GM18517 (cell line): Measurements from ENCODE around the gene MGAT5.
A peak's percentile ranks its signal among the peaks of the same experiment; 100 is the strongest.

ENCODE experiments used
- ATAC-seq: cut with Tn5 transposase; IDR thresholded peaks from one replicate; pipeline ENCODE4 v1.9.1; 2021; ENCODE audit warnings: mild to moderate bottlenecking, moderate library complexity; ENCODE audit not compliant: unreplicated experiment

The MGAT5 gene

GRCh38 chr2:134253804-134254203, at the start of gene MGAT5:
Gene MGAT5, plus strand, starts transcription at chr2:134254072. Its CDS starts 332 bp downstream, at chr2:134254404.
- no peak for ATAC-seq

GRCh38 chr2:134205087-134205486, 48.8 kb upstream of the MGAT5 start:
- ATAC-seq: no peak

- no peak for ATAC-seq
These were observed 47.8 kb upstream of the MGAT5 start for GRCh38 chr2:134206031-134206430.

GRCh38 chr2:134206573-134206972, 47.3 kb upstream of the MGAT5 start:
- no peak for ATAC-seq

GRCh38 chr2:134207589-134208209, 46.2 kb upstream of the MGAT5 start:
- no peak for ATAC-seq

DNA sequence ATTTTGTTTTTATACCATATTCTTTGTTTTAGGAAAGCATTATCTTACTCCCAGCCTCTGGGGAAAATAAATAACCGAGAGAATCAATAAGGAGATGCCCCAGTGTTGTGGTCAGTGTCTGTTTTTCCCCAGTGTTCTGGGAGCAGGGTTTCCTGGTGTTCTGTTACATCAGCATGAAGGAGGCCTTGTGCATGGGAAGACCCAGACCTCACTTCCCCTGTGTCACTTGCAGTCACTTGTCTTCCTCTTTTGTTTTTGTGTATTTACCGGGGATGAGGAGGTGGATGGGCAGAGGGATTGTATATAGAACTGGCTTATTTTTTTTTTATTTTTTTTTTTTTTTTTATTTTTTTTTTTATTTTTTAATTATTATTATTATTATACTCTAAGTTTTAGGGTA, 45.0 kb upstream of the MGAT5 start:
- no peak for ATAC-seq

- no peak for ATAC-seq
These were observed 41.1 kb upstream of the MGAT5 start for GRCh38 chr2:134212746-134213145.

DNA sequence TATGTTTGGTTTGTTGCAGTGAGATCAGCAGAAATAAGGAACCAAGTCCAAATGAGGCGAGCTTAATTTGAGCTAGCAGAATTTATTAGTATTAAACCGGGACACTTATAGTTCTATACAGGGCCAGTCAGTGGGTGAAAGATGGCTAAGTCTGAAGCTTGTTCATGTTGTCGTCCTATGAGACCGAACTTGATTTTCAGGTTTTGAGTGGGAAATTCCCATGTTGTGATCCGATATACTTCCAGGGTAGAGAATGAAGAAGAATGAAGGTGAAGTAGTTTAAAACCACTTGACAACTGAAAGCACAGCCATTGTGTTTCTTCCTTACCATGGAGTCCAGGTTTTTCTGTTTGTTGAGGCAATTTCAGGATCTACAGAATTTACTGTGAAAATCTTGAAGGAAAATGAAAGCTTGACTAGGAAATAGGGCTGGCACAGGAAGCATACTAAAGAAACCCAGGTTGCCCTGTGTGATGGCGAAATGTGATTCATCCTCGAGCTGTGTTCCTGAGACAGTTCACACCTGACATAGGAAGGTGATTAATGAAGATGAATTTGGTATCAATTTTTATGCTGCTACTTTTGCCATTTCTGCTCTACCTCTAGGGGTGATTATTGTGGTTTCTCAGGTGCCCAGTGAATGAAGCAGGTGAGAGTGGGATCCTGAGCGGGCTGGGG, 37.6 kb upstream of the MGAT5 start:
- no peak for ATAC-seq

DNA sequence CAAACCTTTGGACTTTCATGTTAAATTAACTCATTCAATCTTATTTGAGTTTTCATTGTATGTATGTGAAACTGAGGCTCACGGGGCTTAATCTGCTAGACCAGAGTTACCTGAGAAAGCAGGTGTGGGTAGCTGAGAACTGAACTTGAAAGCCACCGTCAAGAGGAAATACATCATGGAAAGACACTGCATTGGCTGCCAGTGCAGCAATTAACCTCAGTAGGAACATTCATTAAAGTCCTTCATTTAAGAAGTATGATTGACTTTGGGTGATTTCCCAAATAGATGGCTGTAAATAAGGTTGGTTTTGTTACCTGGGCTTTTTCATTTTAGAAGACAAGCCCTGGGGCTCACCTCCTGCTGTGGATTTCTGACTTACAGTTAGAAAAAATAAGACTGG, 36.5 kb upstream of the MGAT5 start:
- no peak for ATAC-seq

DNA sequence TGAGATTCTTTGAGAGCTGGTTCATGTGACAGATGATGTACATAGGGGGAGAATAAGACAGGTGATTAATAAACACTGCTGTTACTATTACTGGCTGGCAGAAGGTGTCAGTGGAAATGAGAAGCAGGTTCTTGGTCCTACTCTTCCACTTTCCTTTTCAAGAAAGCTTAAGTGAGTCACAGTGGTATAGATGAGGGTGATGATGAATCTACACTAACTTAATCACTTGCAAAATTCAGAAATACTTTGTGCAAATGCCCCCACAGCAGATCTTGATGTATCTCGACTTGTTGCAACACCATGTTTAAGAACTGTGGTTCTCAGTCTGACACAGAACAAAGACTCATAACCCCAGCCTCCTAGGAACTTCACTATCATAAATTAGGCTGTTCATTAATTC, 35.9 kb upstream of the MGAT5 start:
- ATAC-seq: peak; percentile 83

GRCh38 chr2:134218414-134218813, 35.5 kb upstream of the MGAT5 start:
- ATAC-seq: no peak

DNA sequence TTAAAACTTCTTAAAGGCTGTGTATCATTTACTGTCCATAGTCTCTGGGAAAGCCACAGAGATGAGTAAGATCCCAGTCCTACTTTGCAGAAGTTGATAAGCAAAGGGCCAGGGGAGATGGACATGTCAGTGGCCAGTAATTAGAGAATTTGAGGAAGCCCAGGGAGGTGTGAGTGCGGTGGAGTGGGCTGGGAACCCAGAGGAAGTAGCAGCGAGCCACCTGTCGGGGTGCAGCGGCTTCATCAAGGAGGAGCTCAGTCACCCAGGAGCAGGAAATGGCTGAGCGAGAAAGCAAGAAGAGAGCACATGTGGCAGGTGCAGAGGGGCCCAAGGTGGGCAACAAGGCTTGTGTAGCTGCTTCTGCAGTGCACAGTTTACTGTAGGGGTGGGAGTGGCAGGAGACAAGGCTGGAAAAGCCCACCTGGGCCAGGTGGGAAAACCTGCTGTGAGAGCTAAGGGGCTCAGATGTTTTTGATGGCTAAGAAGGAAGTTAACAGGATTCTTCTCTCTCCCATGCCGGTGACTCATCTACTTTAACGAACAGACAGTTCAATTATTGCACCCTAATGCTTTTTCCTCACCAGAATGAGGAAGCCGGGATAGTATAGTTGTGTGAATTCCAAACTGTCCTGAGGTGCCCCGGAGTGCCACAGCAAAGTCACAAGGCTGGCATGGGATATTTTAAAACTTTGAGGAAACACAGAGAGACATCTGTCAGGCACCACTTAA, 34.8 kb upstream of the MGAT5 start:
- ATAC-seq: peak; percentile 51

- ATAC-seq: no peak
These were observed 33.4 kb upstream of the MGAT5 start for GRCh38 chr2:134220344-134220974.

DNA sequence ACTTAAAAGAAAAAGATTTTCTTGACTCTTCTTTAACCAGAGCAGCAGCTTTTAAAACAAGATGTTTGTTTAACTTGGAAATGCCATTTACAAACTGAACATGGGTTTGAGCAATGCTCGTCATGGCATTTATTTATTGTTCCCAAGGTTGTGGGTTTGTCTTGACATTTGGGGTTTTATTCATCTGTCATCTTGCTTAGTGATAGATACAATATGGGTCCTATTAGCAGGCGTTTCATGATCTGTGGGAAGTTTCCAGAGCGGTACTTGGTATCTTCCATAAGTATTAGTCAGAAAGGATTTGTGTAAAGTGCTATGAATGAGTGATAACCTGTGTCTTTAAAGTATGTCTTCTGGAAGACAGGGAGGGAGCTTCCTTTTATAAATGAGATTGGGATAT, 29.9 kb upstream of the MGAT5 start:
- ATAC-seq: no peak

DNA sequence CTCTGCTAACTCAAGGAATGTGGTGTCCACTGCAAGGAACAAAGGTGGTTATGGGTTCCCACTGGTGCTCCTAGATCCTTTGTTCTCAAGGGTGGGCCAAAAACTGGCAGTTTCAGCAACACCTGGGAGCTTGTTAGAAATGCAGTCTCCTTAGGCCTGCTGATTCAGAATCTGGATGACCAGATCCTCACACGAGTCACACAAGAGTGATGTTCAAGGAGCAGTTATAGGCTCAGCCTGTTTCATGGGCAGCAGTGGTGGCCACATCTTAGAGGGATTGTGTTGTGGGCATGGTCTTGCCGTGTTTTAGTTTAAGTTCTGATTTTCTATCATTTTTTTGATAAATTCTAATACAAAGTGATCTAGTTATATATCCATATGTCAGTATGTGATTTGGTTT, 28.7 kb upstream of the MGAT5 start:
- ATAC-seq: no peak

GRCh38 chr2:134225841-134226240, 28.0 kb upstream of the MGAT5 start:
- no peak for ATAC-seq

DNA sequence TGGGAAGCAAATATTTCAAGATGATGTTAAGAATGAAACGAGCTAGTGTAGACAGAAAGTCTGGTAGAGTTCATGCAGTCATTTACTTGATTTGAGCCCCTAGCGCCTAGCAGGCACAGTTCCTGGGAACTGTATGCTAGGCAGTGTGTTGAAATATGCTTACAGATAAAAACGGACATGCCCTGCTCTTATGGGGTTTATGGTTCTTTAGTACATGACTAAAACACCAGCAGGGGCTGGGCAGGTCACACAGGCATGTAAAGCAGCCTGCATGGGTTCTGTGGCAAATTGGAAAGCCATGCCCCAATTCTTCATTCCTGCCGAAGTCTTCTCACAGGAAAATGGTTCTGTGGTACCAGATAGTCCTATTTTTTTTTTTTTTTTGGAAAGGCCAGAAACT, 27.3 kb upstream of the MGAT5 start:
- no peak for ATAC-seq

DNA sequence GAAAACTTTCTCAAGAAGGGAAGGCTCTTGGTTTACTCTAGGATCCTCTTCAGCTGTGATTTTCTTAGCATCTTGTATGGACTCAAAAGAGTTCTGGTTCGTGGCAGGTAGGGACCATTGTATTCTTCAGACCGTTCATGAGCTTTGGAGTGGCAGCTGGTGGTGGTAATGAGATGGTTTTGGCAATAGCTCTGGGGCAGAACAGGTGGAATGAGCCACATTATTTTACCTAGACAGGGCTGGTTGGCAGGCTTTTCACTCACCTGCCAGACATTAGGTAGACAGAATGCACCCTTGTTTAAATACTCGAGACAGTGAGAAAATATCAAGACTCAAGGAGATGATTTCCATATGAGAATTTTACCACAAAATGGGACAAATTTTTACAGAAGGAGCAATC, 26.2 kb upstream of the MGAT5 start:
- no peak for ATAC-seq

DNA sequence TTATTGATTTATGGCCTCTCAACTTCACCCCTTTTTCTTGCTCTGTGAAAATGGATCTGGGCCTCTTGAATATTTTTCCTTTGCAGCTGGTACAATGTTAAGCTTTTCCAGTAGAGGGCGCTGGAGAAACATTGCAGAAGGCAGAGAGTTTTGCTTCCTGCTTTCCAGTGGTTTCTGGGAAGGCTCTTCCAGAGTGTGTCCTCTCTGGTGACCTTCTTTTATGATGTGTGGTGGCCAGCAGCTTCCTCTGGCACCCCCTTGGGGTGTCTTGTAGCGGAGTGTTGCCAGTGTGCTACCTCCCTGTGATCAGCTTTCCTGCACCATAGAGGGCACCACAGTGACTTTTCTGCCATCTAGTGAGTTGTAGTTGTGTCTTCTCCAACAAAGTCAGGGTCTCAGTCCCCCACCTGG, 25.4 kb upstream of the MGAT5 start:
- no peak for ATAC-seq

DNA sequence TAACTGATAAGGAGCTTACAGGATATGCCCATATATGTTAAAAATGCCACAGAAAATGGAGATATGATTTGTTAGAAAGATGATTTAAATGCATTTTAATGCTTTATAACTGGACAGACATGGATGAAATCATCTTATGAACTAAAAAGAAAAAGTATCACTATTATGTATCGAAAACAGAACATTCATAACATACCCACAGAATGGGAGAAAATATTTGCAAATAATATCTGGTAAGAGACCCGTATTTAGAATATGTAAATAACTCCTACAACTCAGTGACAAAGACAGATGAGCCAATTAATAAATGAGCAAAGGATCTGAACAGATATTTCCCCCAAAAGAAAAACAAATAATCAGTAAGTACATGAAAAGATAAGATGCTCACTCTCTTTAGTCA, 24.3 kb upstream of the MGAT5 start:
- ATAC-seq: no peak

GRCh38 chr2:134230885-134231284, 23.0 kb upstream of the MGAT5 start:
- ATAC-seq: no peak
